ENCODE results near the gene CHRNB2. TPM values are rescaled to one million over a fixed set of nuclear protein-coding genes. Genes with fewer than 3 reads are reported as not detected.

Gene CHRNB2
- total and polyA plus RNA-seq, 2 of the 4 experiments (the other 2 are of a cell fraction): under 0.01 to 0.03 TPM

- no peak for TF ChIP-seq USF2 (IDR thresholded peaks at IDR 0.05; ENCODE audit: low read depth, low read length)
These were observed 9.4 kb upstream of the CHRNB2 start, which contains the start of gene UBE2Q1 (continued) for GRCh38 chr1:154557939-154558719.
